H1 (cell line): ENCODE measurements around the gene ADAMTS1.

Experiments used
- CBX5 ChIP-seq: fragments of 300-800, 300-1000 bp; sonication (generic); IDR thresholded peaks from 2 replicates; pipeline ENCODE4 v1.7.1; 2016; ENCODE audit warnings: antibody characterized with exemption, low read length, low read depth
- CTCF ChIP-seq, 3 experiments: IDR thresholded peaks; 1 replicate in 2 of 3; 2 replicates in 1 of 3; pipeline versions ENCODE4 v1.5.1 to v1.6.1; 2011; ENCODE audit warnings: low read length in 3 of 3, mild to moderate bottlenecking in 3 of 3, inconsistent platforms in 2 of 3, low read depth in 1 of 3, moderate library complexity in 1 of 3; ENCODE audit not compliant: insufficient read depth in 1 of 3; ENCODE audit errors: control extremely low read depth in 1 of 3
- EZH2 ChIP-seq: fragments of 200-600 bp; sonication (generic); IDR thresholded peaks from 2 replicates; pipeline ENCODE4 v1.7.1; 2012; ENCODE audit warnings: low read depth, mild to moderate bottlenecking, moderate library complexity, low read length, inconsistent platforms; ENCODE audit not compliant: severe bottlenecking
- GABPA ChIP-seq: IDR thresholded peaks from 2 replicates; pipeline ENCODE4 v1.6.1; 2011; ENCODE audit warnings: mild to moderate bottlenecking, low read length, moderate library complexity, borderline replicate concordance; ENCODE audit not compliant: insufficient read depth
- USF2 ChIP-seq: IDR thresholded peaks from 2 replicates; pipeline ENCODE4 v1.6.1; 2011; ENCODE audit warnings: low read length, improper control_type of control experiment

- no peak for TF ChIP-seq GABPA
- TF ChIP-seq CTCF (IDR thresholded peaks at IDR 0.05; ENCODE audit: control extremely low read depth in 1 of 3, insufficient read depth in 1 of 3, low read depth in 1 of 3, low read length in 3 of 3): no peak
- no peak for TF ChIP-seq EZH2
- TF ChIP-seq CBX5: no peak
- TF ChIP-seq USF2: no peak
Observed at GRCh38 chr21:26843933-26844257, 1.3 kb downstream of the ADAMTS1 start.
